Measurements from ENCODE around the gene RARS2. TPM values are rescaled to one million over a fixed set of nuclear protein-coding genes. Genes with fewer than 3 reads are reported as not detected.

RARS2 gene
- total RNA-seq, 1 donor, result 49.9 TPM

DNA sequence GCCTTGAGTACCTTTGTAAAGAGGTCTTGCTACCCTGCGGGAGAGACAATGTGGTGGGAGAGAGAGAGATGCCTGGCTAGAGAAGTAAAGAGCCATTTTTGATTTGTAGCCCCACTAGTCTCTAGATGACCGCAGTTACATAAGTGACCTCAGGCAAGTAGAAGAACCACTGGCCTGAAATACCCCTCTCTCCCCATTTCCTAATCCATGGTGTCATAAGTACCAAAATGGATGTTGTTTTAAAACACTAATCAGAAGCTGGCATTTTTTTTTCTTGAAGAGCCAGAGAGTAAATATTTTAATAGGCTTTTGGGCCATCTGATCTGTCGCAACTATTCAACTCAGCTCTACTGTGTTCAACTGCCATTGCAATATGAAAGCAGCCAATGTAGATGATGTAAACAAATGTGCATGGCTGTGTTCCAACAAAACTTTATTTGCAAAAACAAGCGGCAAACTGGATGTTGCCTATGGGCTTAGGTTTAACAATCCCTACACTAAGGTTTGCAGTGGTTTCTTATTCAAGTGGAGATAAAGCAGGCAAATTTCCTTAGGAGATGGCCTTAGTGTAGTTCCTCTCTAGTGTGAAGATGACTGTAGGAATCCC, 36.5 kb downstream of the RARS2 start:
- no peaks in the 10 kb centered on the region for H3K27me3 ChIP-seq (ENCODE audit: insufficient read depth, low read length)
- H3K4me1 ChIP-seq (ENCODE audit: insufficient read depth, low read length), result no peaks in the 10 kb centered on the region
- no peaks in the 10 kb centered on the region for H3K9me3 ChIP-seq (ENCODE audit: low read depth, low read length)
- H3K27ac ChIP-seq (ENCODE audit: low read depth, low read length), result no peak overlapping the region
- peaks cover 21% of the 10 kb centered on the region for H3K79me2 ChIP-seq (ENCODE audit: insufficient read depth, low read length)
- peaks cover 32% of the 10 kb centered on the region for H3K36me3 ChIP-seq (ENCODE audit: insufficient read depth, low read length)
- TF ChIP-seq, protein P1, sequence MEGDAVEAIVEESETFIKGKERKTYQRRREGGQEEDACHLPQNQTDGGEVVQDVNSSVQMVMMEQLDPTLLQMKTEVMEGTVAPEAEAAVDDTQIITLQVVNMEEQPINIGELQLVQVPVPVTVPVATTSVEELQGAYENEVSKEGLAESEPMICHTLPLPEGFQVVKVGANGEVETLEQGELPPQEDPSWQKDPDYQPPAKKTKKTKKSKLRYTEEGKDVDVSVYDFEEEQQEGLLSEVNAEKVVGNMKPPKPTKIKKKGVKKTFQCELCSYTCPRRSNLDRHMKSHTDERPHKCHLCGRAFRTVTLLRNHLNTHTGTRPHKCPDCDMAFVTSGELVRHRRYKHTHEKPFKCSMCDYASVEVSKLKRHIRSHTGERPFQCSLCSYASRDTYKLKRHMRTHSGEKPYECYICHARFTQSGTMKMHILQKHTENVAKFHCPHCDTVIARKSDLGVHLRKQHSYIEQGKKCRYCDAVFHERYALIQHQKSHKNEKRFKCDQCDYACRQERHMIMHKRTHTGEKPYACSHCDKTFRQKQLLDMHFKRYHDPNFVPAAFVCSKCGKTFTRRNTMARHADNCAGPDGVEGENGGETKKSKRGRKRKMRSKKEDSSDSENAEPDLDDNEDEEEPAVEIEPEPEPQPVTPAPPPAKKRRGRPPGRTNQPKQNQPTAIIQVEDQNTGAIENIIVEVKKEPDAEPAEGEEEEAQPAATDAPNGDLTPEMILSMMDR (IDR thresholded peaks at IDR 0.05; ENCODE audit: extremely low read depth, low read depth, low read length), result no peak
- DNase-seq (ENCODE audit: insufficient read length, low spot score, missing footprints), result no peak
- no peak overlapping the region for H3K4me2 ChIP-seq (ENCODE audit: insufficient read depth, low read length)
- no peak overlapping the region for H2AFZ ChIP-seq (ENCODE audit: low read length)
- no peak overlapping the region for H3K4me3 ChIP-seq (ENCODE audit: insufficient read depth, low read length)
- peaks cover 7% of the 10 kb centered on the region for H4K20me1 ChIP-seq (ENCODE audit: insufficient read depth, low read length)

DNA sequence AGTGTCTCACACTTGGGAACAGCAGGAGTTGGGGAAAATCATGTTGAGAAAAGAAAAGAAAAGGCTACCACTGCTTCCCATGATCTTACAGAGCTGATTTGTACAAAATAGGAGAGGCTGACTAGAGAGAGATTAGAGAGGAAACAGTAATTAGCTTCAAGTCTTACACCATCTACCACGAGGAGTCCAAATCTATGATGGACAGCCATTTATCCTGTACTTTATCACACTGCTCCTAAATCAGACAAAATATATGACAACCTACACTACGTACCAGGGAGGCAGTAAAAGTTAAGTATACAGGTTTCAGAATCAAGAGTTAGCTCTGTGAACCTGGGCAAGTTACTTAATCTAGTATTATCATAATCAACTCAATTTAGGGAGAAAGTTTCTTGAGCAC, 38.0 kb downstream of the RARS2 start:
- H3K27ac ChIP-seq (ENCODE audit: low read depth, low read length), result no peak overlapping the region
- H4K20me1 ChIP-seq (ENCODE audit: insufficient read depth, low read length), result peaks cover 4% of the 10 kb centered on the region
- no peaks in the 10 kb centered on the region for H3K4me1 ChIP-seq (ENCODE audit: insufficient read depth, low read length)
- no peaks in the 10 kb centered on the region for H3K9me3 ChIP-seq (ENCODE audit: low read depth, low read length)
- TF ChIP-seq, protein P1 (IDR thresholded peaks at IDR 0.05; ENCODE audit: extremely low read depth, low read depth, low read length), result no peak
- no peak for DNase-seq (ENCODE audit: insufficient read length, low spot score, missing footprints)
- H3K4me2 ChIP-seq (ENCODE audit: insufficient read depth, low read length), result no peak overlapping the region
- H3K4me3 ChIP-seq (ENCODE audit: insufficient read depth, low read length), result no peak overlapping the region
- peaks cover 37% of the 10 kb centered on the region for H3K36me3 ChIP-seq (ENCODE audit: insufficient read depth, low read length)
- H2AFZ ChIP-seq (ENCODE audit: low read length), result no peak overlapping the region
- no peaks in the 10 kb centered on the region for H3K27me3 ChIP-seq (ENCODE audit: insufficient read depth, low read length)
- peaks cover 15% of the 10 kb centered on the region for H3K79me2 ChIP-seq (ENCODE audit: insufficient read depth, low read length)

DNA sequence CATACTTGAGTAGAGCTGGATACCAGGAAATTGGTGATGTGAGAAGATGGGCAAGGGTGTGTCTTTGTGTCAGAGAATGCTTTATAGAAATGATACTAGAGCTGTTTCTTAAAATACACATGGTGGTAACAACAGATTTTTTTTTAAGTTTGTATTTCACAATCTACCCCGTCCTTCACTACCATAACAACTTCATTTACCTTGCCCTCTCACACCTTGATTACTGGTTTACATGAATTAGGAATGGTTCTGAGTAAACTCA, 45.4 kb downstream of the RARS2 start:
- no peak overlapping the region for H3K4me3 ChIP-seq (ENCODE audit: insufficient read depth, low read length)
- no peak for DNase-seq (ENCODE audit: insufficient read length, low spot score, missing footprints)
- no peak overlapping the region for H3K27ac ChIP-seq (ENCODE audit: low read depth, low read length)
- H3K79me2 ChIP-seq (ENCODE audit: insufficient read depth, low read length), result no peaks in the 10 kb centered on the region
- H2AFZ ChIP-seq (ENCODE audit: low read length), result no peak overlapping the region
- no peaks in the 10 kb centered on the region for H3K27me3 ChIP-seq (ENCODE audit: insufficient read depth, low read length)
- peaks cover 54% of the 10 kb centered on the region for H3K36me3 ChIP-seq (ENCODE audit: insufficient read depth, low read length)
- H3K9me3 ChIP-seq (ENCODE audit: low read depth, low read length), result no peaks in the 10 kb centered on the region
- no peaks in the 10 kb centered on the region for H3K4me1 ChIP-seq (ENCODE audit: insufficient read depth, low read length)
- TF ChIP-seq, protein P1 (IDR thresholded peaks at IDR 0.05; ENCODE audit: extremely low read depth, low read depth, low read length), result no peak
- no peak overlapping the region for H3K4me2 ChIP-seq (ENCODE audit: insufficient read depth, low read length)
- H4K20me1 ChIP-seq (ENCODE audit: insufficient read depth, low read length), result no peaks in the 10 kb centered on the region

DNA sequence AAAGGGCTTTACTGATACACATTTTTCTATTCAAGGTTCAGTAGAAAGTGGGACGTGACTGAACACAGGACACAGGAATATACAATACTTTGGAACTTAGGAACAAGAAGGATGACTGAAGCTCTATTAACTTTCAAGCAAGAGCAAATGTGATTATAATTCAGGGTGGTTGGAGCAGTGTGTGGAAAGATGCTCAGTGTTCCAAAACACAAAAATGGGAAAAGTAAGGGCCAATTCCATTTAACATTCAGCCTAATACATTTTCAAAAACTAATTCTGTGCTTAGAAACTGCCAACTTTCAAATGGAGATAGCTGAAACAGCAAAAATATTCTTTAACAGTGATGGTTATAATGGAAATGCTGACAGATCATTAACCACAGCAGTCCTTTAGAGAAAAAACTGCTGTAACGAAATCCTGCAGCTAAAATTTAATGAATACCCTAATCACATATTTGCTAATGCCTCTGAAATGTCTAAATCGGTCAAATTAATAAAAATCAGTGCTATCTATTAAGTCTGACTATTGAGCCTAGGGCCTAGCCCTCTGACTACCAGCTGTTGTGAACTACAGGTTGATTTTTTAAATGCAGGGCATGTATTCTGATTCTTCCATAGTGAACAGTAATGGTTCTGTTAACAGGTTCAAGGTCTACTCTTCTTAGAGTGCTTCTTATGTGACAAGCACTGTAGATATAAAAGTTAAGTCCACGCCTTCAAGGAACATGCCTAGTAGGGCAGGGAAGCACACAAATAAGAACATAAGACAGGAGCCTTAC, 45.9 kb downstream of the RARS2 start:
- Histone ChIP-seq H3K9me3 (ENCODE audit: low read depth, low read length) (no peaks in the 10 kb centered on the region), H3K27me3 (ENCODE audit: insufficient read depth, low read length) (no peaks in the 10 kb centered on the region), H3K36me3 (ENCODE audit: insufficient read depth, low read length) (peaks cover 56% of the 10 kb centered on the region), H3K4me1 (ENCODE audit: insufficient read depth, low read length) (no peaks in the 10 kb centered on the region), H2AFZ (ENCODE audit: low read length) (no peak overlapping the region), H3K4me2 (ENCODE audit: insufficient read depth, low read length) (no peak overlapping the region), H3K79me2 (ENCODE audit: insufficient read depth, low read length) (no peaks in the 10 kb centered on the region), H3K4me3 (ENCODE audit: insufficient read depth, low read length) (no peak overlapping the region), H3K27ac (ENCODE audit: low read depth, low read length) (no peak overlapping the region), H4K20me1 (ENCODE audit: insufficient read depth, low read length) (no peaks in the 10 kb centered on the region)
- DNase-seq (ENCODE audit: insufficient read length, low spot score, missing footprints), result no peak
- TF ChIP-seq, protein P1 (IDR thresholded peaks at IDR 0.05; ENCODE audit: extremely low read depth, low read depth, low read length), result no peak
